GM21786 (cell line): ENCODE measurements around the gene SACS.
"Not testable (repeated sequence)": the region's sequence is repeated elsewhere in the genome, so short reads cannot be mapped to it uniquely, and the experiment has no call there.

Experiments used
- ATAC-seq: cut with Tn5 transposase; IDR thresholded peaks from one replicate; pipeline ENCODE4 v1.9.1; 2021; ENCODE audit not compliant: unreplicated experiment

Gene SACS

DNA sequence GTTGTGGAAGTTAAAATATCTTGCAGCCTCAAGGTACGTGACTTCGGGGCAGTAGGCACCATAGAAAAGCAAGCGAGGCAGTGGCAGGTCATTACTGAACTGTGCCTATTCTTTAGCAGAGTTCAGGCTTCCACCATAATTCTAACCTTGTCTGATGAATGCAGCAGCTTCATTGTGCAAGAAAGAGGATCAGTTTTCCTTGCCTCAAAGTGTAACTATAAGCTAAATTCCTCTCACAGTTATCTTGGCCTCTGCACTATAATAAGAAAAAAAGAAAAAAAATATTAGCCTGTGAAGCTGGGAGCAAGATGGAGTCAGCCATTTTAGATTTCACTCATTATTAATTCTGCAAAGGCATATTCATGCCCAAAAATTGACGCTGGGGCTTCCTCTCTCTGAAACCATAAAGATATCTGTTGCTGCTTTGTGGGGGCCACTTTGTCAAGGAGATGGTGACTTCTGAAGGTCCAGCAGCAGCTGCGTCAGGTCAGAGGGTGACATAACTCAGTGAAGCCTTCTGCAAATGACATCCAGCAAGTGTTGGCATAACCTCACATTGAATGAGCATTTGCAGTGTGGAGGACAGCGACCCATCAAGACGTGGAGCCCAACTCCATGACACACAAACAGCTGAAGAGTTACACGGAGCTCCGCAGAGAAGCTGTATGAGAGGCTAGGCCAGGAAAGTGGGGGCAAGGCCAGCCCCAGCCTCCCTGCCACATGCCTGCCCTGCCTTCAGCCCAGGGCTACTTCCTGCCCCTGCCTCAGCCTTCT, 23.1 kb upstream of the SACS start:
- ATAC-seq, result no peak

GRCh38 chr13:23455401-23456185, 22.1 kb upstream of the SACS start:
- ATAC-seq, result no peak

GRCh38 chr13:23453132-23453531, 19.6 kb upstream of the SACS start:
- ATAC-seq, result no peak

DNA sequence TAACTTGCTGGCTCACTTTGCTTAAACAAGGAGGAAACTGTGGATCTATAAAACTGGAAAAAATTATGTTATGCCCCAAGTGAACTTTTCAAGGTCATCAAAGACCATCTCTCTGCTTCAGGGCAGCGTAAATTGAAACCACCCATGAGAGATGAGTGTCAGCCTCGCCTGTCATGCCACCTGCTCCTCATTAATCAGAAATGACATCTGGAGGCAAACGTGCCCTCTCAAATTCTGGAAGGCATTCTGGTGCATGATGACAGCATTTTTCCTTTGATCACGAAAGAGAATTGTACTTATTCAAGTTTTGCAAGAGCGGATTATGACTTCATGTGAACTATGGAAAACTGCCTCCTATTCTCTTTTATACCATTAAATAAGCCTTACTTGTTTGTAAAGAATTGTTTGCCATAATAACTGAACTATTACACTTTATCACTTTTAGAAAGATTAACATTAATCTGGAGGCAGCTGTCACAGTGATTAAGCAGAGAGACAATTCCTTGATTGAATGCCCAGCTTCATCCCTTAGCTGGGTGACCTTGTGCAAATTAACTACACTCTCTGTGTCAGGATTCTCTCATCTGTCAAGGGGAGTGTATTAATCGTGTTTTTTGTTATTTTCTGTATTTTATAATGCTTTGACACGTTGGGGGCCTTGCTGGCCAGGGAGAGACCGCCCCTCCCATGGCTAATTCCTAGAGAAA, 17.0 kb upstream of the SACS start:
- ATAC-seq, result no peak

GRCh38 chr13:23449398-23450162, 16.1 kb upstream of the SACS start:
- ATAC-seq, result no peak

DNA sequence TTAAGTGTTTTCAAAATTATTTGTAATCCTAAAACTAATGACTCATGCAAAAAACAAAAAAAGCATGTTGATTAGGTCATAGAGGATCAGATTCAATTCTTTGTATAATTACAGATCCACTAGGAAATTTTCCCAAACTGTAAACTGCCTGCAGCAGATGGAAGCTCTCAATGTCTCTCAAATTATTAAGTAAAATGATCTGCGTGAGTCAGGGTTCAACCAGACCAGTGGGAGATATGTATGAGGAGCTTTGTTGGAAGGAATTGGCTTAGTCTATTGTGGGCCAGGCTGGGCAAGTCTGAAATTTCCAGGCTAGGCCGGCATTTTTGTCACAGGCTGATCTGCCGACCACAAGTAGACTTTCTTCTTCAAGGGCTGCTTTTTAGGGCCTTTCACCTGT, 14.4 kb upstream of the SACS start:
- ATAC-seq, result no peak

- ATAC-seq, result no peak
Measured at GRCh38 chr13:23445794-23446193, 12.3 kb upstream of the SACS start.

DNA sequence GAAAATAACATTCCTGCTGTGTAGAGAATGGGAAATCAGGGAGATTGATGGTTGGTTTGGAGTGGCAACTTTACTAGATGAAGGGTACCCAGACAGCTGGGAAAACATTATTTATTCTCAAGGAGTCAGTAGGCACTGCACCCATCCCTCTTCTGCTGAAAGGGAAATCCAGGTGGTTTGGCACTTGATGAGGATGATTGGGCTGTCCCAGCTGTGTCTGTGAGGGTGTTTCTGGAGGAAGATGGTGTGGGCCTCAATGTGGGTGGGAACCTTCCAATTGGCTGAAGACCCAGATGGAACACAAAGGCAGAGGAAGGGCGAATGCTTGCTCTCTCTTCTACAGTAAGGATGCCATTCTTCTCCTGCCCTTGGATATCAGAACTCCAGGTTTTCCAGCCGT, 10.4 kb upstream of the SACS start:
- ATAC-seq, result no peak

- no peak for ATAC-seq
Measured at GRCh38 chr13:23443110-23443509, 9.6 kb upstream of the SACS start.

GRCh38 chr13:23440821-23441618, 7.5 kb upstream of the SACS start:
- ATAC-seq, result no peak

DNA sequence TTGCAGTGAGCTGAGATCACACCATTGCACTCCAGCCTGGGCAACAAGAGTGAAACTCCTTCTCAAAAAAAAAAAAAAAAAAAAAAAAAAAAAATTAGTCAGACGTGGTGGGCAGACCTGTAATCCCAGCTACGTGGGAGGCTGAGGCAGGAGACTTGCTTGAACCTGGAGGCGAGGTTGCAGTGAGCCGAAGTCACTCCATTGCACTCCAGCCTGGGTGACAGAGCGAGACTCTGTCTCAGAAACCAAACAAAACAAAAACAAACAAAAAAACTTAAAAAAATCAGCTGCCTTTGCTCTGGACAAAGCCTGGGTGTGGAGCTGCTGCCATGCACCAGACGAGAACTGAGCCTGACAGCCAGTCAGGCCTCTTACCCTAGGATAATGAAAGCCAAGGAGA, 6.8 kb upstream of the SACS start:
- not testable (repeated sequence) for ATAC-seq

- no peak for ATAC-seq
Measured at GRCh38 chr13:23437916-23438315, 4.4 kb upstream of the SACS start.

DNA sequence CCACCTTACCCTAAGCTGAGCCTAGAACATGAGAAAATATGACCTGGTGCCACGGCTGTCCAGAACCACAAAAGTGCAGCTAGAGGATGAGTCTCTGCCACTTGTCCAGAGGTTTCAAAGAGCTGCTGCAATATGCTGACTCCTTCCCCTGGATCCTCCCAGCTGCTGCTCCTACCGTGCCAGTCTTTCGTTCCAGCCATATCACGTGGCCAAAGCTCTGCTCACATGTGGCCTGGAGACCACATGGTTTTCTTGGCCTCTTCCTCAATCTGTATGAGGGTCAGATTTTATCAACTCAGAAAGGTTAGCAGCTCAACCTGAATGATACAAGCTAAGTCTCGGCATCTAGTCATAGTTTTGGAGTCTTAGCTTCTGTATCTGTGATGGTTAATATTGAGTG, 3.2 kb upstream of the SACS start:
- ATAC-seq, result no peak

DNA sequence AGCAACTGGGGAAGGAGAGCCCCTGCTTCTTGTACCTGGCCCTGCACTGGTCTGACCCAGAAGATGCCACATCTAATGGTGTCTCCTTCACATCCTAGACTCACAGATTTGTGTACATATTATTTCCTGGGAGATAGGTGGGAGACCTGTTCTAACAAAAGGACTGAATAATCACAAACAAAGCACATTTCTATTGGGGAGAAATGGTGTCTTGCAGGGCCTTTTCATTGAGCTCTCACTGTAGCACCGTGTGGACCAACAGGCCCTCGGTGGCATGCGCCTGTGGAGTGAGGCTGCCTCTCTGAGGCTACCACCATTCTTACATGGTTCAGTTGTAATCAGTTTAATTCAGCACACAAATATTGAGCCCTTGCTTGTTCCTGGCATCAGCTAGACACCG, 989 bp upstream of the SACS start:
- ATAC-seq, result no peak

DNA sequence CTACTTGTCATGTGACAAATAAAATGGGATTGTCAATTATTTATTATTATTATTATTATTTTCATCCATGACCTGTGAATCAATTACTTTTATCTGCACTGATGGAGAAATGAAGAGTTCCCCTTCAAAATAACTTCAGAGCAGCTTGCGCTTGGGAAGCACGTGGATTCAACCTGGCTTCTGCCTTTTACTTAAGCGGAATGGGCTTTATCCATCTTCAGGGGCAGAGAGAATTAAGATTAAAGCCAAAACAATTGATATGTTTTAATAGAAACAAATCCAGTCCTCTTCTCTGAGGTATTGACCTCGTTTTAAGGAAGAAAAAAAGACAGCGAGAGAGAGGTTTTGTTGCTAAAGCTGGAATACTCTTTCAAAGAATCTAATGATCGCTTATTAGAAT, 876 bp downstream of the SACS start:
- no peak for ATAC-seq

GRCh38 chr13:23430664-23431063, 2.8 kb downstream of the SACS start:
- ATAC-seq, result no peak

DNA sequence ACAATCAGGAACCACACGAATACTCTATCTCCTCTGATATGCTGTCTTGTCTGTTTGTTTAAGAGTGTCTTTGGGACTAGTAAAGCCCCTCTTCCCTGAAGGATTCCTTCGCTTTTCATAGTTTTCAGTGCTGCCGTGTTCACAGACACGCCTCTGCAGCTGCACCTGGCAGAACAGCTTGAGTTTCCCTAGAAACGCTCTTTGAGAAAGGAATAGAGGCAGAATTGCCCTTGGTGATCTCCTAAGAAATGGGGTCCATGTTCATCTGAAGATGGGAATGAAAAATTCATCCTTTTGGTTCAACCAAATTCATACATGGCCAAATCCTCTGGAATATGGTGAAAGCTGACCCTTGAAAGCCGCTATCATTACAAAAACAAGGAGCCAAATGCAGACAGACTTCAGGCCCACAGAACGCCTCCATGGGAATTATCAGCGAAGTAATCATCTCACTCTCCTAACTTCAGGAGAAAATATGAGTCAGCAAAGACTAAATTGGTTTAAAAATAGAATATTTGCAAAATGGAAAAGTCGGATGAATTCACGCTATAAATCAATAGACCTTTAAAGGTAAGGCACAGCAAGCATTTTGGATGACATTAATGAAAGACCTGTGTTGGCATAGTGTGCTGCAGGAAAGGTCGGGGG, 5.5 kb downstream of the SACS start:
- ATAC-seq, result no peak

- ATAC-seq, result no peak
Measured at GRCh38 chr13:23427342-23427843, 6.1 kb downstream of the SACS start.

DNA sequence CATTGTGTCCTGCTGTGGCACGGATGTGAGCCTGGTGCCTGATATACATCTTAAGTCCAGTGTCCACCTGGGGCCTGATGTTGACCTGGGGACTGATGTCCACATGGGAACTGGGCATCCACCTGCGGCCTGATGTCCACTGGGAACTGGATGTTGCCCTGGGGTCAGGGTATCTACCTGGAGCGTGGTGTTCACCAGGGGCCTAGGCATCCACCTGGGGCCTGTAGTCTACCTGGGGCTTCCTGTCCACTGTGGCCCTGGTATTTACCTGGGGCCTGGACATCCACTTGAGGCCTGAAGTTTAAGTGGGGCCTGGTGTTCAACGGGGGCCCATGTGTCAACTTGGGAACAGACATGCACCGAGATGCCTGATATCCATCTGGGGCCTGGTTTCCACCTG, 11.9 kb downstream of the SACS start:
- no peak for ATAC-seq
